ENCODE data around the gene CYP19A1.

The CYP19A1 gene

GRCh38 chr15:51365417-51365816, 27.0 kb upstream of the CYP19A1 start:
- no peak overlapping the region for H3K4me3 ChIP-seq (ENCODE audit: low read depth, low read length)
- TF ChIP-seq CTCF (IDR thresholded peaks at IDR 0.05; ENCODE audit: borderline replicate concordance, insufficient read depth, low read depth, low read length) = no peak

- TF ChIP-seq CTCF (IDR thresholded peaks at IDR 0.05; ENCODE audit: borderline replicate concordance, insufficient read depth, low read depth, low read length) = no peak
- no peak overlapping the region for H3K4me3 ChIP-seq (ENCODE audit: low read depth, low read length)
Observed at GRCh38 chr15:51363383-51363782, 25.0 kb upstream of the CYP19A1 start.

GRCh38 chr15:51359981-51360380, 21.6 kb upstream of the CYP19A1 start:
- H3K4me3 ChIP-seq (ENCODE audit: low read depth, low read length) = no peak overlapping the region
- no peak for TF ChIP-seq CTCF (IDR thresholded peaks at IDR 0.05; ENCODE audit: borderline replicate concordance, insufficient read depth, low read depth, low read length)

GRCh38 chr15:51356983-51357382, 18.6 kb upstream of the CYP19A1 start:
- H3K4me3 ChIP-seq (ENCODE audit: low read depth, low read length) = no peak overlapping the region
- TF ChIP-seq CTCF (IDR thresholded peaks at IDR 0.05; ENCODE audit: borderline replicate concordance, insufficient read depth, low read depth, low read length) = no peak

GRCh38 chr15:51356147-51356546, 17.8 kb upstream of the CYP19A1 start:
- no peak for TF ChIP-seq CTCF (IDR thresholded peaks at IDR 0.05; ENCODE audit: borderline replicate concordance, insufficient read depth, low read depth, low read length)
- no peak overlapping the region for H3K4me3 ChIP-seq (ENCODE audit: low read depth, low read length)

GRCh38 chr15:51355096-51355495, 16.7 kb upstream of the CYP19A1 start:
- H3K4me3 ChIP-seq (ENCODE audit: low read depth, low read length) = no peak overlapping the region
- no peak for TF ChIP-seq CTCF (IDR thresholded peaks at IDR 0.05; ENCODE audit: borderline replicate concordance, insufficient read depth, low read depth, low read length)

- TF ChIP-seq CTCF (IDR thresholded peaks at IDR 0.05; ENCODE audit: borderline replicate concordance, insufficient read depth, low read depth, low read length) = no peak
- no peak overlapping the region for H3K4me3 ChIP-seq (ENCODE audit: low read depth, low read length)
Observed at GRCh38 chr15:51353976-51354375, 15.6 kb upstream of the CYP19A1 start.
